ENCODE results near the gene SLU7. TPM values are rescaled to one million over a fixed set of nuclear protein-coding genes. Genes with fewer than 3 reads are reported as not detected.

Gene SLU7
- total and polyA plus RNA-seq, 2 of the 4 experiments (the other 2 are of a cell fraction): 15.9 to 34.2 TPM

DNA sequence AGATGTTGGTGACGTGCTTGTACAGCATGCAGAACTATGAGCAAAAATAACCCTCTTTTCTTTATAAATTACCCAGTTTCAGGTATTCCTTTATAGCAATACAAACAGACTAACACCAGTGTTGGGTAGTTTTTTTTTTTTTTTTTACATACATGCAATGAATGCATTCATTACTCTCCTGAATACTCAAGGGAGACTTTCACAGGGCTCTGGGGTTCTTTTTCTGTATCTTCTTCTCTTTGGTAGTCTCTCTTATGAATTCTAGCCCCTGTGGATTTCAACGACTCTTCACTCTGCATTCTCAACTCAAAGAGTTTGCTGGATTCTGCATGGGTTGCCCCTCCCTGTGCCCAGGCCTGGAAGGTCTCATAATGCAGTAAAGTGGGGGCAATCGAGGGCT, 30.6 kb upstream of the SLU7 start:
- BruUV-seq (replicated peaks): no TSS peak
- intact Hi-C loops (cut with micrococcal nuclease): no loop called here
- ATAC-seq (ENCODE audit: low read depth) (no peak), DNase-seq (no peak)
- Histone ChIP-seq H3K27me3 (ENCODE audit: control insufficient read depth, insufficient read depth, low read length) (peaks cover 11% of the 10 kb centered on the region), H3K9me3 (ENCODE audit: control insufficient read depth, insufficient read depth, low read length) (no peaks in the 10 kb centered on the region), H2BK15ac (ENCODE audit: low read depth, low read length) (no peak overlapping the region), H3K36me3 (ENCODE audit: control insufficient read depth, insufficient read depth, low read length) (no peaks in the 10 kb centered on the region), H3K79me1 (ENCODE audit: low read depth in 1 of 2, low read length in 2 of 2) (no peaks in the 10 kb centered on the region), H3K18ac (ENCODE audit: low read depth, low read length) (no peak overlapping the region), H4K5ac (ENCODE audit: low read depth, low read length) (no peak overlapping the region), H2BK20ac (ENCODE audit: low read depth, low read length) (no peak overlapping the region), H3K4me1 (ENCODE audit: control insufficient read depth, insufficient read depth, low read length) (no peaks in the 10 kb centered on the region), H4K91ac (ENCODE audit: insufficient read depth, low read depth, low read length) (no peak overlapping the region), H3K27ac (ENCODE audit: insufficient read depth, low read length) (no peak overlapping the region), H3K4me3 (ENCODE audit: insufficient read depth, low read depth, low read length) (no peak overlapping the region), H3K9ac (ENCODE audit: low read depth, low read length) (no peak overlapping the region), H3K14ac (replicated peaks; ENCODE audit: low read depth, low read length) (no peak overlapping the region), H3K4me2 (ENCODE audit: low read depth, low read length) (no peak overlapping the region), H3K4ac (ENCODE audit: low read depth, low read length) (no peak overlapping the region), H2BK5ac (ENCODE audit: low read depth, low read length, poor library complexity, severe bottlenecking) (no peak overlapping the region), H3K9me1 (ENCODE audit: insufficient read depth, low read length) (no peaks in the 10 kb centered on the region), H2AK5ac (ENCODE audit: low read depth, low read length) (no peak overlapping the region), H2AFZ (replicated peaks; ENCODE audit: low read length, poor library complexity) (no peak overlapping the region), H4K20me1 (ENCODE audit: insufficient read depth, low read length) (no peaks in the 10 kb centered on the region), H4K8ac (ENCODE audit: low read depth in 2 of 2, low read length in 2 of 2) (no peak overlapping the region), H2BK120ac (ENCODE audit: low read depth, low read length) (no peak overlapping the region), H3K23ac (ENCODE audit: low read depth, low read length) (no peak overlapping the region), H2AK9ac (replicated peaks; ENCODE audit: low read depth, low read length, poor library complexity) (no peak overlapping the region), H3K56ac (ENCODE audit: extremely low read depth, insufficient read depth, low read length) (no peak overlapping the region)
- dilution Hi-C loops (cut with HindIII; ENCODE audit: low sequenced_read_pairs, unreplicated experiment): no loop called here
- WGBS, 2 experiments (ENCODE audit: extremely low coverage in 2 of 2, insufficient read length in 1 of 2): no CpG with 5 or more reads among the region's 3 CpGs
- in situ Hi-C loops (cut with MboI; ENCODE audit: low sequenced_read_pairs): no loop called here
- ChIA-PET POLR2A (ENCODE audit: unreplicated experiment) (no interaction called here), CTCF (interaction anchor here (1.1 kb wide), 1 partner anchor 11 kb away, joined by 5 read pairs; no protein-coding TSS in a partner anchor)
- TF ChIP-seq ELK1 (IDR thresholded peaks at IDR 0.05; ENCODE audit: borderline replicate concordance, low read depth, low read length) (no peak), POLR2A (IDR thresholded peaks at IDR 0.05; ENCODE audit: low read depth, low read length) (no peak), CHD1 (IDR thresholded peaks at IDR 0.05; ENCODE audit: low read depth, low read length) (no peak), RAD21 (IDR thresholded peaks at IDR 0.05; ENCODE audit: low read length) (no peak), CTCF (conservative IDR thresholded peaks at IDR 0.05; ENCODE audit: low read depth, low read length) (no peak)

All from IMR-90 (cell line).